GM10847 (cell line): ENCODE results near the gene FKTN.

ENCODE experiments used
- POLR2A ChIP-seq: IDR thresholded peaks from 2 replicates; pipeline ENCODE4 v1.6.1; 2011; ENCODE audit not compliant: insufficient read length; ENCODE audit errors: extremely low read depth

Gene FKTN

GRCh38 chr9:105557804-105558610, at the start of gene FKTN:
TSS of gene FKTN (plus strand) at chr9:105558131. CDS start at chr9:105575033, 16,902 bp downstream.
- peak; percentile 92 for TF ChIP-seq POLR2A

GRCh38 chr9:105508530-105508929, 49.4 kb upstream of the FKTN start:
- no peak for TF ChIP-seq POLR2A

- TF ChIP-seq POLR2A: no peak
Measured at GRCh38 chr9:105510024-105510423, 47.9 kb upstream of the FKTN start.

- TF ChIP-seq POLR2A: no peak
Measured at GRCh38 chr9:105511446-105511845, 46.5 kb upstream of the FKTN start.

- TF ChIP-seq POLR2A: no peak
Measured at GRCh38 chr9:105515811-105516413, 42.0 kb upstream of the FKTN start.

GRCh38 chr9:105531530-105531929, 26.4 kb upstream of the FKTN start:
- no peak for TF ChIP-seq POLR2A

- TF ChIP-seq POLR2A: no peak
Measured at GRCh38 chr9:105535920-105536668, 21.8 kb upstream of the FKTN start.

GRCh38 chr9:105539452-105539851, 18.5 kb upstream of the FKTN start:
- no peak for TF ChIP-seq POLR2A

- no peak for TF ChIP-seq POLR2A
Measured at GRCh38 chr9:105541838-105542237, 16.1 kb upstream of the FKTN start.

GRCh38 chr9:105554042-105554441, 3.9 kb upstream of the FKTN start:
- no peak for TF ChIP-seq POLR2A

GRCh38 chr9:105572455-105572854, 14.5 kb downstream of the FKTN start:
- TF ChIP-seq POLR2A: no peak

GRCh38 chr9:105593145-105593544, 35.2 kb downstream of the FKTN start:
- TF ChIP-seq POLR2A: no peak

GRCh38 chr9:105608721-105609598, 51.0 kb downstream of the FKTN start:
- TF ChIP-seq POLR2A: no peak

- no peak for TF ChIP-seq POLR2A
Measured at GRCh38 chr9:105621001-105621400, 63.1 kb downstream of the FKTN start.

- TF ChIP-seq POLR2A: no peak
Measured at GRCh38 chr9:105625088-105625487, 67.2 kb downstream of the FKTN start.
